Measurements from ENCODE around the gene INTS6L. TPM values are rescaled to one million over a fixed set of nuclear protein-coding genes. Genes with fewer than 3 reads are reported as not detected.
"Not testable (repeated sequence)": the region's sequence is repeated elsewhere in the genome, so short reads cannot be mapped to it uniquely, and the experiment has no call there.

Gene INTS6L
- total RNA-seq, 1 experiment from 2014 or later, result not detected

DNA sequence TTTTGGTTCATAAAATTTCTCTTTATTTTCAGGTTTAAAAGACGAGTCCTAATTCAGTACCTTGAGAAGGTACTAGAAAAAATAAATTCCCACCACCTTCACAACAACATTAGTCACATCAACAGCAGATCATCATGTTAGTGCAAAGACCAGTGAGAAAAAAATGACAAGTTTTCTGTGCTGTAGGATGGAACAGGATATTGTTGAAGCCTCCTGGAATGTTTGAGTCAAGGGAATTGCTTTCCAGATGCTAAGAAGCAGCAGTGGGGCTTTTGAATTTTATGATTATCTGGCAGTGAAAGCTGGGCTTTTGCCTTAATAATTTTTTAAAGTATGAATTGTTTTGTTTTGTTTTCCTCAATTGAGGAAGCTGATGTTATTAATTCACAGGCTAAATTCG is 61.0 kb downstream of the INTS6L start:
- no TSS peak for BruUV-seq (replicated peaks)
- peaks cover 21% of the 10 kb centered on the region for H3K27me3 ChIP-seq (ENCODE audit: insufficient read depth, low read depth)
- no peaks in the 10 kb centered on the region for H3K9me3 ChIP-seq (ENCODE audit: insufficient read depth, low read depth)
- H2AFZ ChIP-seq, result no peak overlapping the region
- ChIA-PET CTCF (no interaction called here), POLR2A (ENCODE audit: unreplicated experiment) (no interaction called here)
- no peak for DNase-seq
- H3K36me3 ChIP-seq (ENCODE audit: low read depth), result no peaks in the 10 kb centered on the region
- intact Hi-C loops (cut with micrococcal nuclease; ENCODE audit: unreplicated experiment), result no loop called here
- H3K79me2 ChIP-seq (ENCODE audit: low read depth), result no peaks in the 10 kb centered on the region
- no peaks in the 10 kb centered on the region for H3F3A ChIP-seq (ENCODE audit: insufficient read depth, low read depth)
- no peak overlapping the region for H3K27ac ChIP-seq
- no peak overlapping the region for H3K4me3 ChIP-seq
- no peak for TF ChIP-seq EZH2 (IDR thresholded peaks at IDR 0.05; ENCODE audit: low read depth)
- TF ChIP-seq, protein P1, sequence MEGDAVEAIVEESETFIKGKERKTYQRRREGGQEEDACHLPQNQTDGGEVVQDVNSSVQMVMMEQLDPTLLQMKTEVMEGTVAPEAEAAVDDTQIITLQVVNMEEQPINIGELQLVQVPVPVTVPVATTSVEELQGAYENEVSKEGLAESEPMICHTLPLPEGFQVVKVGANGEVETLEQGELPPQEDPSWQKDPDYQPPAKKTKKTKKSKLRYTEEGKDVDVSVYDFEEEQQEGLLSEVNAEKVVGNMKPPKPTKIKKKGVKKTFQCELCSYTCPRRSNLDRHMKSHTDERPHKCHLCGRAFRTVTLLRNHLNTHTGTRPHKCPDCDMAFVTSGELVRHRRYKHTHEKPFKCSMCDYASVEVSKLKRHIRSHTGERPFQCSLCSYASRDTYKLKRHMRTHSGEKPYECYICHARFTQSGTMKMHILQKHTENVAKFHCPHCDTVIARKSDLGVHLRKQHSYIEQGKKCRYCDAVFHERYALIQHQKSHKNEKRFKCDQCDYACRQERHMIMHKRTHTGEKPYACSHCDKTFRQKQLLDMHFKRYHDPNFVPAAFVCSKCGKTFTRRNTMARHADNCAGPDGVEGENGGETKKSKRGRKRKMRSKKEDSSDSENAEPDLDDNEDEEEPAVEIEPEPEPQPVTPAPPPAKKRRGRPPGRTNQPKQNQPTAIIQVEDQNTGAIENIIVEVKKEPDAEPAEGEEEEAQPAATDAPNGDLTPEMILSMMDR (conservative IDR thresholded peaks at IDR 0.05), result no peak
- no peaks in the 10 kb centered on the region for H4K20me1 ChIP-seq (ENCODE audit: insufficient read depth)
- no peaks in the 10 kb centered on the region for H3K9me2 ChIP-seq (ENCODE audit: insufficient read depth)
- no peak overlapping the region for H3K4me2 ChIP-seq
- no peaks in the 10 kb centered on the region for H3K4me1 ChIP-seq (replicated peaks; ENCODE audit: insufficient read depth)

GRCh38 chrX:135585153-135585552 is 64.7 kb downstream of the INTS6L start:
- no peak overlapping the region for H3K27ac ChIP-seq
- H3K36me3 ChIP-seq (ENCODE audit: low read depth), result no peaks in the 10 kb centered on the region
- BruUV-seq (replicated peaks), result no TSS peak
- no peak overlapping the region for H2AFZ ChIP-seq
- H4K20me1 ChIP-seq (ENCODE audit: insufficient read depth), result no peaks in the 10 kb centered on the region
- H3K4me2 ChIP-seq, result no peak overlapping the region
- H3K4me1 ChIP-seq (replicated peaks; ENCODE audit: insufficient read depth), result no peaks in the 10 kb centered on the region
- DNase-seq, result no peak
- no peaks in the 10 kb centered on the region for H3F3A ChIP-seq (ENCODE audit: insufficient read depth, low read depth)
- intact Hi-C loops (cut with micrococcal nuclease; ENCODE audit: unreplicated experiment), result no loop called here
- H3K79me2 ChIP-seq (ENCODE audit: low read depth), result no peaks in the 10 kb centered on the region
- POLR2A ChIA-PET (ENCODE audit: unreplicated experiment), result no interaction called here
- no peak overlapping the region for H3K4me3 ChIP-seq
- H3K27me3 ChIP-seq (ENCODE audit: insufficient read depth, low read depth), result 0 out of 2 replicates have a peak, but pooled peaks cover 5% of the 10 kb centered on the region
- no peaks in the 10 kb centered on the region for H3K9me3 ChIP-seq (ENCODE audit: insufficient read depth, low read depth)
- TF ChIP-seq EZH2 (IDR thresholded peaks at IDR 0.05; ENCODE audit: low read depth), result no peak
- TF ChIP-seq, protein P1 (conservative IDR thresholded peaks at IDR 0.05), result no peak
- CTCF ChIA-PET, result no interaction called here
- no peaks in the 10 kb centered on the region for H3K9me2 ChIP-seq (ENCODE audit: insufficient read depth)

DNA sequence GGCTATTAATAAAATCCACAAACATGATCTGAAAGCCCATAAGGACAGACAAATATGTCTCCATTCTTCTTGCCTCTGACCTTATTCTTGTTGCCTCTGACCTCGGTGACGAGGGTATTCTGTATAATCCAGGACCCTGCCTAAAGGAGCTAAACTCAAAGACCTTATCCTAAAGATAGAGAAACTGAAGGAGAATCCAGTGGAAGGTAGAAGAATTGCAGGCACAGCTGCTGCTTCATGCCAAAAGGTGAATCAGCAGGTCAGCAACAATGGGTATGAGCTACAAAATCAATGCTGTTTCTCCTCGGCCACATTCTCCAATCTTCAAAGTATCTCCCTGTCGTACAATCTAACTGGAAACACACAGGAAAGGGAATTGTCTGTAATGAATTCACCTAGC is 71.4 kb downstream of the INTS6L start:
- H3K9me2 ChIP-seq (ENCODE audit: insufficient read depth), result no peaks in the 10 kb centered on the region
- 0 out of 2 replicates have a peak, but pooled peaks cover 5% of the 10 kb centered on the region for H3K27me3 ChIP-seq (ENCODE audit: insufficient read depth, low read depth)
- no peaks in the 10 kb centered on the region for H3F3A ChIP-seq (ENCODE audit: insufficient read depth, low read depth)
- no peaks in the 10 kb centered on the region for H3K36me3 ChIP-seq (ENCODE audit: low read depth)
- CTCF ChIA-PET, result no interaction called here
- intact Hi-C loops (cut with micrococcal nuclease; ENCODE audit: unreplicated experiment), result no loop called here
- H3K4me2 ChIP-seq, result no peak overlapping the region
- H2AFZ ChIP-seq, result no peak overlapping the region
- no TSS peak for BruUV-seq (replicated peaks)
- POLR2A ChIA-PET (ENCODE audit: unreplicated experiment), result no interaction called here
- no peaks in the 10 kb centered on the region for H3K79me2 ChIP-seq (ENCODE audit: low read depth)
- no peak overlapping the region for H3K4me3 ChIP-seq
- no peak overlapping the region for H3K27ac ChIP-seq
- DNase-seq, result no peak
- H4K20me1 ChIP-seq (ENCODE audit: insufficient read depth), result no peaks in the 10 kb centered on the region
- H3K4me1 ChIP-seq (replicated peaks; ENCODE audit: insufficient read depth), result no peaks in the 10 kb centered on the region
- no peaks in the 10 kb centered on the region for H3K9me3 ChIP-seq (ENCODE audit: insufficient read depth, low read depth)
- no peak for TF ChIP-seq EZH2 (IDR thresholded peaks at IDR 0.05; ENCODE audit: low read depth)

- DNase-seq; H3K4me2 ChIP-seq; BruUV-seq (replicated peaks); H3K27me3 ChIP-seq (ENCODE audit: insufficient read depth, low read depth); H4K20me1 ChIP-seq (ENCODE audit: insufficient read depth); H3K4me1 ChIP-seq (replicated peaks; ENCODE audit: insufficient read depth); H3K79me2 ChIP-seq (ENCODE audit: low read depth); H2AFZ ChIP-seq; H3K27ac ChIP-seq; CTCF ChIA-PET; H3F3A ChIP-seq (ENCODE audit: insufficient read depth, low read depth); POLR2A ChIA-PET (ENCODE audit: unreplicated experiment); H3K4me3 ChIP-seq; intact Hi-C loops (cut with micrococcal nuclease; ENCODE audit: unreplicated experiment); H3K9me2 ChIP-seq (ENCODE audit: insufficient read depth); H3K36me3 ChIP-seq (ENCODE audit: low read depth); H3K9me3 ChIP-seq (ENCODE audit: insufficient read depth, low read depth): not testable (repeated sequence)
Measured at GRCh38 chrX:135594049-135594448, 73.6 kb downstream of the INTS6L start.

GRCh38 chrX:135594453-135594852 is 74.0 kb downstream of the INTS6L start:
- H3F3A ChIP-seq (ENCODE audit: insufficient read depth, low read depth); H3K4me3 ChIP-seq; POLR2A ChIA-PET (ENCODE audit: unreplicated experiment); H2AFZ ChIP-seq; H3K36me3 ChIP-seq (ENCODE audit: low read depth); H3K4me1 ChIP-seq (replicated peaks; ENCODE audit: insufficient read depth); H3K79me2 ChIP-seq (ENCODE audit: low read depth); DNase-seq; H3K9me3 ChIP-seq (ENCODE audit: insufficient read depth, low read depth); CTCF ChIA-PET; BruUV-seq (replicated peaks); H3K27me3 ChIP-seq (ENCODE audit: insufficient read depth, low read depth); H3K4me2 ChIP-seq; H3K9me2 ChIP-seq (ENCODE audit: insufficient read depth); intact Hi-C loops (cut with micrococcal nuclease; ENCODE audit: unreplicated experiment); H4K20me1 ChIP-seq (ENCODE audit: insufficient read depth); H3K27ac ChIP-seq: not testable (repeated sequence)

All from PC-9 (cell line).